Measurements from ENCODE around the gene CNGA3.
A peak's percentile ranks its signal among the peaks of the same experiment; 100 is the strongest.

The CNGA3 gene

GRCh38 chr2:98378196-98378595, 31.9 kb downstream of the CNGA3 start:
- DNase-seq: no peak

- DNase-seq: no peak
Observed at GRCh38 chr2:98378901-98379300, 32.6 kb downstream of the CNGA3 start.

- no peak for DNase-seq
Observed at GRCh38 chr2:98379311-98380202, 33.3 kb downstream of the CNGA3 start.

GRCh38 chr2:98380203-98380535, 33.9 kb downstream of the CNGA3 start:
- DNase-seq: no peak

GRCh38 chr2:98381494-98381893, 35.2 kb downstream of the CNGA3 start:
- no peak for DNase-seq

- DNase-seq: no peak
Observed at GRCh38 chr2:98382086-98382485, 35.8 kb downstream of the CNGA3 start.

- DNase-seq: no peak
Observed at GRCh38 chr2:98382739-98383138, 36.5 kb downstream of the CNGA3 start.

- DNase-seq: no peak
Observed at GRCh38 chr2:98383166-98383565, 36.9 kb downstream of the CNGA3 start.

GRCh38 chr2:98385050-98385699, 38.9 kb downstream of the CNGA3 start:
- peak; percentile 44 for DNase-seq

- no peak for DNase-seq
Observed at GRCh38 chr2:98387478-98387877, 41.2 kb downstream of the CNGA3 start.

- DNase-seq: no peak
Observed at GRCh38 chr2:98388081-98388480, 41.8 kb downstream of the CNGA3 start.

- no peak for DNase-seq
Observed at GRCh38 chr2:98388601-98389250, 42.5 kb downstream of the CNGA3 start.

GRCh38 chr2:98389251-98389605, 43.0 kb downstream of the CNGA3 start:
- no peak for DNase-seq

- no peak for DNase-seq
Observed at GRCh38 chr2:98390571-98391476, 44.6 kb downstream of the CNGA3 start.

- no peak for DNase-seq
Observed at GRCh38 chr2:98391581-98392270, 45.5 kb downstream of the CNGA3 start.

GRCh38 chr2:98393354-98393753, 47.1 kb downstream of the CNGA3 start:
- DNase-seq: no peak

GRCh38 chr2:98394595-98395153, 48.4 kb downstream of the CNGA3 start:
- no peak for DNase-seq

- no peak for DNase-seq
Observed at GRCh38 chr2:98395977-98396376, 49.7 kb downstream of the CNGA3 start.

- no peak for DNase-seq
Observed at GRCh38 chr2:98396745-98397355, 50.6 kb downstream of the CNGA3 start.

- DNase-seq: no peak
Observed at GRCh38 chr2:98399140-98399539, 52.9 kb downstream of the CNGA3 start.

GRCh38 chr2:98403878-98404277, 57.6 kb downstream of the CNGA3 start:
- no peak for DNase-seq

All from NCI-H526 treated with DMSO at 0.1 percent for 48 hours (cell line).